Epithelial cell of proximal tubule (primary cell): Measurements from ENCODE around the gene ZNF396. TPM values are rescaled to one million over a fixed set of nuclear protein-coding genes. Genes with fewer than 3 reads are reported as not detected.

ENCODE experiments used
- DNase-seq: peaks from one replicate; pipeline ENCODE4 v3.0.0-alpha.2; 2011; ENCODE audit warnings: low read depth
- H3K4me3 ChIP-seq: 2 replicates; pipeline ENCODE4 v1.5.1; 2011; ENCODE audit warnings: low read depth, mild to moderate bottlenecking, low read length
- CTCF ChIP-seq: conservative IDR thresholded peaks from 2 replicates; pipeline ENCODE4 v1.5.1; 2012; ENCODE audit warnings: low read depth, mild to moderate bottlenecking, low read length
- total RNA-seq: library from RNA; depleted of rRNA; stranded (reverse); fragments of >200 nt; gene quantifications from 2 replicates; pipeline ENCODE4 v1.2.3, GENCODE V29; 2015

The ZNF396 gene
- total RNA-seq, 1 donor from 2014 or later = 0.29 TPM

GRCh38 chr18:35343936-35344735 is 33.0 kb downstream of the ZNF396 start, which contains the start of gene ZNF24:
ZNF24 (minus strand) TSS chr18:35344420; CDS start chr18:35340650, 3,770 bp downstream.
- TF ChIP-seq CTCF = no peak
- DNase-seq = no peak
- peak within 1 kb of the TSS; percentile 93 for H3K4me3 ChIP-seq

DNA sequence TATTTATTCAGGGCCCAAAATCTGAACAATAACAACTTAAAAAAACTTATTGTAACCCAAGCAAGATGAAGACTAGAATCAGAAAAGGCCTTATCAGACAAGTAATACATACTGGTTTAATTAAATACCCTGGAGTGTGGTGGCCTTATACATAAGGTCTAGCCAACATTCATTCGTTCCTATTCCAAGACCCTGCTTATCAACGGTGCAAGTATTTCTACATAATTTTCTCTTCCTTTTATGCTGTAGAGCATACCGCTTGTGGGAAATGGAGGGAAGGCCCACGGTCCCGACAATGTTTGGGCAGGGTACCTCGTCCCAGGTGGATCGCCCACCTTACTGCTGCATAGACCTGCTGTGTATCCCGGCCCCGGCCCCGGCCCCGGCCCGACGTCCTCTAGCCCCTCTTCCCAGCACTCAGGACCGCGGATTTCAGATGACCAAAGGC is 33.6 kb downstream of the ZNF396 start:
- peak overlapping the region; percentile 93 for H3K4me3 ChIP-seq
- TF ChIP-seq CTCF = no peak
- DNase-seq = no peak

GRCh38 chr18:35337286-35337685 is 39.9 kb downstream of the ZNF396 start:
- no peak for DNase-seq
- TF ChIP-seq CTCF = no peak
- no peak overlapping the region for H3K4me3 ChIP-seq

- no peak for TF ChIP-seq CTCF
- no peak overlapping the region for H3K4me3 ChIP-seq
- DNase-seq = no peak
Observed at GRCh38 chr18:35335866-35336265, 41.3 kb downstream of the ZNF396 start.

GRCh38 chr18:35334821-35335220 is 42.3 kb downstream of the ZNF396 start:
- H3K4me3 ChIP-seq = no peak overlapping the region
- TF ChIP-seq CTCF = no peak
- no peak for DNase-seq

DNA sequence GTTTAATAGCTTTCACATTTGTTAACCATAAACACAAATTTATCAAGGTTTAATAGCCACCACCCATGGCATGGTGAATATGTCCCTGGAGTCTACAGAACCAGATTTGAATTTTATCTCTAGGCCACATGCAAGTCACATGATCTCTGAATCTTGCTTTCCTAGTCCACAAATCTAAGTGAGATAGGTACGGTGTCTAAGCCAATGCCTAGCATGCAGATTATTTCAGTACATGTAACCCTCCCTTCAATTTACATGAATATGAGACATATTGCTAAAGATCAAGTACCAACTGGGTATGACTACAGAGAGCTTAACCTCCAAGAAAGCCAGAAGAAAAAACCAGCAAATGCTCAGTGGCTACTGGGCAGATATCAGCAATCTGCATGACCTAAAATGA is 42.9 kb downstream of the ZNF396 start:
- no peak for DNase-seq
- TF ChIP-seq CTCF = no peak
- no peak overlapping the region for H3K4me3 ChIP-seq
